IMR-90 (cell line): ENCODE results near the gene LTC4S. TPM values are rescaled to one million over a fixed set of nuclear protein-coding genes. Genes with fewer than 3 reads are reported as not detected.

Experiments
- ATAC-seq: fragments of 200-7000 bp; cut with Tn5 transposase; 2 replicates; pipeline ENCODE4 v1.9.1; 2020; ENCODE audit warnings: low read depth, mild to moderate bottlenecking, moderate library complexity
- BruUV-seq: library from RNA; stranded (reverse); fragments of 400-500 nt; replicated peaks from 2 replicates; lab custom pipeline; 2021; lab: Mats Ljungman, UMichigan
- CTCF ChIA-PET: fragments of 300-600 bp; formaldehyde crosslinking; extraction: SDS; loops from one replicate; lab custom pipeline; 2021; ENCODE audit warnings: antibody characterized with exemption; lab: Yijun Ruan, JAX
- POLR2A ChIA-PET: fragments of 300-600 bp; sonication (Branson Sonifier 250); formaldehyde crosslinking; loops from one replicate; lab custom pipeline; 2022; ENCODE audit warnings: antibody characterized with exemption; ENCODE audit not compliant: unreplicated experiment; lab: Charles Lee
- DNase-seq: peaks from one replicate; pipeline ENCODE4 v3.0.0; 2013
- H2AFZ ChIP-seq: replicated peaks from 2 replicates; pipeline ENCODE3; 2013; ENCODE audit warnings: low read length, mild to moderate bottlenecking; ENCODE audit not compliant: poor library complexity
- H2AK5ac ChIP-seq: 2 replicates; pipeline ENCODE4 v1.6.1; 2013; ENCODE audit warnings: low read depth, low read length, inconsistent platforms
- H2AK9ac ChIP-seq: replicated peaks from 2 replicates; pipeline ENCODE3; 2013; ENCODE audit warnings: mild to moderate bottlenecking, low read depth, low read length, moderate library complexity; ENCODE audit not compliant: poor library complexity
- H2BK120ac ChIP-seq: 2 replicates; pipeline ENCODE4 v1.6.1; 2013; ENCODE audit warnings: low read depth, low read length, inconsistent platforms
- H2BK15ac ChIP-seq: 3 replicates; pipeline ENCODE4 v1.6.1; 2013; ENCODE audit warnings: low read depth, low read length, inconsistent platforms
- H2BK20ac ChIP-seq: 2 replicates; pipeline ENCODE4 v1.6.1; 2013; ENCODE audit warnings: low read depth, mild to moderate bottlenecking, inconsistent platforms, low read length, moderate library complexity
- H2BK5ac ChIP-seq: 2 replicates; pipeline ENCODE4 v1.6.1; 2013; ENCODE audit warnings: mild to moderate bottlenecking, low read depth, low read length, inconsistent platforms; ENCODE audit not compliant: poor library complexity, severe bottlenecking
- H3K14ac ChIP-seq: replicated peaks from 2 replicates; pipeline ENCODE4 v1.6.1; 2013; ENCODE audit warnings: low read depth, low read length, inconsistent platforms
- H3K18ac ChIP-seq: 2 replicates; pipeline ENCODE4 v1.6.1; 2013; ENCODE audit warnings: low read depth, low read length, control low read depth
- H3K23ac ChIP-seq: 2 replicates; pipeline ENCODE4 v1.6.1; 2013; ENCODE audit warnings: low read depth, low read length, inconsistent platforms
- H3K27ac ChIP-seq: 2 replicates; pipeline ENCODE4 v1.5.1; 2013; ENCODE audit warnings: mild to moderate bottlenecking, control low read depth, low read length; ENCODE audit not compliant: insufficient read depth
- H3K27me3 ChIP-seq: 2 replicates; pipeline ENCODE4 v1.6.1; 2013; ENCODE audit warnings: low read length; ENCODE audit not compliant: control insufficient read depth, insufficient read depth
- H3K36me3 ChIP-seq: 2 replicates; pipeline ENCODE4 v1.6.1; 2013; ENCODE audit warnings: low read length, mixed read lengths; ENCODE audit not compliant: control insufficient read depth, insufficient read depth
- H3K4ac ChIP-seq: 2 replicates; pipeline ENCODE4 v1.6.1; 2013; ENCODE audit warnings: low read depth, low read length, inconsistent platforms
- H3K4me1 ChIP-seq: 2 replicates; pipeline ENCODE4 v1.6.1; 2013; ENCODE audit warnings: low read length, mixed read lengths; ENCODE audit not compliant: control insufficient read depth, insufficient read depth
- H3K4me2 ChIP-seq: 2 replicates; pipeline ENCODE4 v1.6.1; 2013; ENCODE audit warnings: low read depth, mild to moderate bottlenecking, control low read depth, low read length, moderate library complexity
- H3K4me3 ChIP-seq: 2 replicates; pipeline ENCODE4 v1.5.1; 2013; ENCODE audit warnings: low read depth, mild to moderate bottlenecking, control low read depth, low read length, moderate library complexity; ENCODE audit not compliant: insufficient read depth
- H3K56ac ChIP-seq: 2 replicates; pipeline ENCODE4 v1.6.1; 2013; ENCODE audit warnings: low read length, inconsistent platforms; ENCODE audit not compliant: insufficient read depth; ENCODE audit errors: extremely low read depth
- H3K79me1 ChIP-seq, 2 experiments: 2 replicates each; pipeline ENCODE4 v1.6.1; 2013; ENCODE audit warnings: low read length in 2 of 2, inconsistent platforms in 1 of 2, low read depth in 1 of 2
- H3K9ac ChIP-seq: 2 replicates; pipeline ENCODE4 v1.6.1; 2013; ENCODE audit warnings: low read depth, low read length, control low read depth
- H3K9me1 ChIP-seq: 2 replicates; pipeline ENCODE4 v1.6.1; 2013; ENCODE audit warnings: low read length, inconsistent platforms; ENCODE audit not compliant: insufficient read depth
- H3K9me3 ChIP-seq: 2 replicates; pipeline ENCODE4 v1.6.1; 2013; ENCODE audit warnings: low read length; ENCODE audit not compliant: control insufficient read depth, insufficient read depth
- H4K20me1 ChIP-seq: 2 replicates; pipeline ENCODE4 v1.6.1; 2013; ENCODE audit warnings: low read length, inconsistent platforms; ENCODE audit not compliant: insufficient read depth
- H4K5ac ChIP-seq: 2 replicates; pipeline ENCODE4 v1.6.1; 2013; ENCODE audit warnings: mild to moderate bottlenecking, low read depth, low read length, control low read depth
- H4K8ac ChIP-seq, 2 experiments: 2 replicates each; pipeline ENCODE4 v1.6.1; 2013; ENCODE audit warnings: low read depth in 2 of 2, low read length in 2 of 2, control low read depth in 1 of 2, inconsistent platforms in 1 of 2
- H4K91ac ChIP-seq: 2 replicates; pipeline ENCODE4 v1.6.1; 2013; ENCODE audit warnings: low read depth, low read length, inconsistent platforms; ENCODE audit not compliant: insufficient read depth
- BHLHE40 ChIP-seq: fragments of 150-350 bp; IDR thresholded peaks from 2 replicates; pipeline ENCODE4 v1.6.1; 2016; ENCODE audit warnings: mild to moderate bottlenecking, low read depth, low read length
- CHD1 ChIP-seq: IDR thresholded peaks from 2 replicates; pipeline ENCODE4 v1.6.1; 2012; ENCODE audit warnings: low read depth, low read length, improper control_type of control experiment
- MAFK ChIP-seq: IDR thresholded peaks from 2 replicates; pipeline ENCODE4 v1.6.1; 2012; ENCODE audit warnings: low read depth, low read length, improper control_type of control experiment
- MAZ ChIP-seq: IDR thresholded peaks from 2 replicates; pipeline ENCODE4 v1.6.1; 2012; ENCODE audit warnings: low read depth, mild to moderate bottlenecking, low read length, improper control_type of control experiment, moderate library complexity, borderline replicate concordance
- MXI1 ChIP-seq: IDR thresholded peaks from 2 replicates; pipeline ENCODE4 v1.6.1; 2012; ENCODE audit warnings: low read depth, mild to moderate bottlenecking, low read length, moderate library complexity, borderline replicate concordance
- NFE2L2 ChIP-seq: fragments of 150-350 bp; IDR thresholded peaks from 2 replicates; pipeline ENCODE4 v1.6.1; 2016; ENCODE audit warnings: low read depth, mild to moderate bottlenecking, low read length
- POLR2A ChIP-seq: IDR thresholded peaks from 2 replicates; pipeline ENCODE4 v1.6.1; 2012; ENCODE audit warnings: mild to moderate bottlenecking, low read depth, low read length
- RAD21 ChIP-seq: IDR thresholded peaks from 2 replicates; pipeline ENCODE4 v1.6.1; 2012; ENCODE audit warnings: low read length, improper control_type of control experiment
- RCOR1 ChIP-seq: IDR thresholded peaks from 2 replicates; pipeline ENCODE4 v1.6.1; 2012; ENCODE audit warnings: mild to moderate bottlenecking, low read length, improper control_type of control experiment; ENCODE audit not compliant: insufficient replicate concordance
- RFX5 ChIP-seq: IDR thresholded peaks from 2 replicates; pipeline ENCODE4 v1.8.0; 2012; ENCODE audit warnings: low read depth, mild to moderate bottlenecking, low read length, moderate library complexity
- WGBS, 2 experiments: methylation state at CpG; one replicate each; pipeline versions ENCODE4 v1.1.5 to v1.1.7; 2013; ENCODE audit warnings: missing lambda C conversion rate in 2 of 2; ENCODE audit not compliant: insufficient read length in 1 of 2; ENCODE audit errors: extremely low coverage in 2 of 2; 5-methylcytosine and 5-hydroxymethylcytosine counted together
- dilution Hi-C: fragments of 300-500 bp; cut with HindIII; formaldehyde crosslinking; loops from one replicate; pipeline ENCODE4 v1.14.3; 2018; ENCODE audit warnings: low sequenced_read_pairs; ENCODE audit not compliant: unreplicated experiment
- in situ Hi-C: fragments of 300-500 bp; cut with MboI; formaldehyde crosslinking; loops from 3 replicates; pipeline ENCODE4 v1.14.3; 2019; ENCODE audit warnings: low sequenced_read_pairs, inconsistent platforms, mixed read lengths
- intact Hi-C: fragments of 100-400 bp; cut with micrococcal nuclease; formaldehyde crosslinking; loops from 2 replicates; pipeline ENCODE4 v1.10.0; 2022
- polyA plus RNA-seq, 3 experiments: library from polyadenylated mRNA; depleted of rRNA; stranded (reverse); fragments of >200 nt; gene quantifications; 2 replicates each; pipeline ENCODE4 v1.2.3, GENCODE V29; 2012; ENCODE audit warnings: low replicate concordance in 1 of 3
- total RNA-seq: library from RNA; depleted of rRNA; stranded (reverse); fragments of >200 nt; gene quantifications from 2 replicates; pipeline ENCODE4 v1.2.3, GENCODE V29; 2012
- TF ChIP-seq, protein P1 (sequence below): fragments of 150-350 bp; IDR thresholded peaks from 2 replicates; pipeline ENCODE4 v1.6.1; 2016; ENCODE audit warnings: low read depth, mild to moderate bottlenecking, low read length, moderate library complexity, borderline replicate concordance

The LTC4S gene
- total and polyA plus RNA-seq, 2 of the 4 experiments (the other 2 are of a cell fraction) = 0.72 TPM; not detected in 1

DNA sequence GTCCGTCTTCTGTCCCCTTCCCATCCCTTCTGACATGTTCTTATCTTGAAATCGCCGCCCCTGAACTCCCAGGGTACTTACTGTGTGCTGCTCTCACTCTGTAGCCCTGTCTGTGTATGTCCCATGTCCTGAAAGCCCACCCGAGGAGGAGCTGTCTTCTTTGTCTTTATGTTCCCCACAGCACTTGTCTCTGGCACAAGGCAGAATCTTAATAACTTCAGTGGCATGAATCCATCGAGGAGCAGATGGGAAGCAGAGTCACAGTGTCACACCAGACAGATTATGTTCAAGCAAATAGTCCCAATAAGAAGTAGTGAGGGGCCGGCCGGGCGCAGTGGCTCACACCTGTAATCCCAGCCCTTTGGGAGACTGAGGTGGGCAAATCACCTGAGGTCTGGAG is 29.7 kb upstream of the LTC4S start:
- ChIA-PET CTCF (interaction anchor here (1.1 kb wide), 1 partner anchor 21 kb away, joined by 3 read pairs; no protein-coding TSS in a partner anchor), POLR2A (no interaction called here)
- Histone ChIP-seq H2BK5ac (peak overlapping the region; percentile 57), H3K56ac (no peak overlapping the region; the same call in 1 of the 2 replicates), H2BK15ac (peak overlapping the region; percentile 36; the same call in 1 of the 3 replicates), H2BK120ac (peak overlapping the region; percentile 78), H3K9ac (peak overlapping the region; percentile 60), H3K9me1 (peaks cover 33% of the 10 kb centered on the region), H2BK20ac (peak overlapping the region; percentile 17; the same call in 1 of the 2 replicates), H3K36me3 (peaks cover 24% of the 10 kb centered on the region), H3K27me3 (no peaks in the 10 kb centered on the region), H3K4ac (peak overlapping the region; percentile 91), H4K8ac (peak overlapping the region; percentile 49 to 66; a peak in 3 of 4 replicates), H3K9me3 (no peaks in the 10 kb centered on the region), H4K5ac (peak overlapping the region; percentile 1; the same call in 1 of the 2 replicates), H3K4me1 (peaks cover 39% of the 10 kb centered on the region), H3K18ac (peak overlapping the region; percentile 36; the same call in 1 of the 2 replicates), H3K4me3 (no peak overlapping the region), H2AK9ac (peak overlapping the region; percentile 63), H2AFZ (peak overlapping the region; percentile 6), H4K20me1 (peaks cover 50% of the 10 kb centered on the region), H3K4me2 (peak overlapping the region; percentile 2; the same call in 1 of the 2 replicates), H4K91ac (peak overlapping the region; percentile 70), H3K27ac (peak overlapping the region; percentile 90), H3K79me1 (peaks cover 40 to 78% of the 10 kb centered on the region in 2 experiments), H2AK5ac (peak overlapping the region; percentile 98), H3K14ac (peak overlapping the region; percentile 86), H3K23ac (peak overlapping the region; percentile 96)
- intact Hi-C loops = no loop called here
- no peak for DNase-seq
- BruUV-seq = no TSS peak
- ATAC-seq = no peak
- TF ChIP-seq, protein P1, sequence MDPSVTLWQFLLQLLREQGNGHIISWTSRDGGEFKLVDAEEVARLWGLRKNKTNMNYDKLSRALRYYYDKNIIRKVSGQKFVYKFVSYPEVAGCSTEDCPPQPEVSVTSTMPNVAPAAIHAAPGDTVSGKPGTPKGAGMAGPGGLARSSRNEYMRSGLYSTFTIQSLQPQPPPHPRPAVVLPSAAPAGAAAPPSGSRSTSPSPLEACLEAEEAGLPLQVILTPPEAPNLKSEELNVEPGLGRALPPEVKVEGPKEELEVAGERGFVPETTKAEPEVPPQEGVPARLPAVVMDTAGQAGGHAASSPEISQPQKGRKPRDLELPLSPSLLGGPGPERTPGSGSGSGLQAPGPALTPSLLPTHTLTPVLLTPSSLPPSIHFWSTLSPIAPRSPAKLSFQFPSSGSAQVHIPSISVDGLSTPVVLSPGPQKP = no peak
- no peak for TF ChIP-seq CHD1
- no peak for TF ChIP-seq BHLHE40
- no peak for TF ChIP-seq RAD21
- no peak for TF ChIP-seq POLR2A
- no peak for TF ChIP-seq NFE2L2
- no peak for TF ChIP-seq MAFK
- no peak for TF ChIP-seq RFX5
- no peak for TF ChIP-seq RCOR1
- TF ChIP-seq MAZ = no peak
- no peak for TF ChIP-seq MXI1
- 80% methylated on average over 5 of the region's 8 CpGs; no CpG with 5 or more reads in 1 of the 2 experiments for WGBS, 2 experiments
- dilution Hi-C loops = no loop called here
- in situ Hi-C loops = no loop called here
